ENCODE measurements around the gene COL25A1.
"Not testable (repeated sequence)": the region's sequence is repeated elsewhere in the genome, so short reads cannot be mapped to it uniquely, and the experiment has no call there.

Gene COL25A1

DNA sequence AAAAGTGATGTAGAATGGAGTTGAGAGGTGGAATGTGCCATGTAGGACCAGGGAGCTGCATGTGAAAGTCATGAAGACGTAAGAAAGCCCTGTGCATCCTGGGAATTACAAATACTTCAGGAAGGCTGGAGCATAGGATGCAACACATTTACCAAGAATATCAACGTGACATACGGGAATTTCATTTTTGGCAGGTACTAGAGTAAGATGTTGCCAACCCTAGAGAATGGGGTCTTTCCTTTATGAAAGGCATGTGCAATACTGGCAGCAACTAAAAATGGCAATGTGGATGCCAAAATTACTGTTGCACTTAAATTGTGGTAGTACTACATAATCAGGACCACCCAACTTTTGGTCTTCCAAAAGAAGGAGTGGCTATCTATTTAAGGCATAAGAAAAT lies 188.0 kb downstream of the COL25A1 start:
- no peak overlapping the region for H3K9ac ChIP-seq (ENCODE audit: insufficient read length, low read depth)
- no peaks in the 10 kb centered on the region for H3K36me3 ChIP-seq (ENCODE audit: insufficient read depth, insufficient read length, low read length)
- no peak overlapping the region for H3K4me3 ChIP-seq (ENCODE audit: insufficient read length, low read depth)
- no peaks in the 10 kb centered on the region for H3K27me3 ChIP-seq (ENCODE audit: insufficient read depth, insufficient read length)
- no peaks in the 10 kb centered on the region for H3K4me1 ChIP-seq (ENCODE audit: insufficient read depth, insufficient read length)
- no peaks in the 10 kb centered on the region for H3K9me3 ChIP-seq (ENCODE audit: insufficient read depth, low read length)
- TF ChIP-seq YY1 (IDR thresholded peaks at IDR 0.05; ENCODE audit: insufficient read depth, insufficient read length) = no peak
- no peak for TF ChIP-seq ZNF274 (IDR thresholded peaks at IDR 0.05; ENCODE audit: low read depth, low read length)
- no peak for TF ChIP-seq SUZ12 (IDR thresholded peaks at IDR 0.05; ENCODE audit: extremely low read depth, insufficient read depth, insufficient read length)
- DNase-seq (ENCODE audit: low read depth, low spot score) = no peak

DNA sequence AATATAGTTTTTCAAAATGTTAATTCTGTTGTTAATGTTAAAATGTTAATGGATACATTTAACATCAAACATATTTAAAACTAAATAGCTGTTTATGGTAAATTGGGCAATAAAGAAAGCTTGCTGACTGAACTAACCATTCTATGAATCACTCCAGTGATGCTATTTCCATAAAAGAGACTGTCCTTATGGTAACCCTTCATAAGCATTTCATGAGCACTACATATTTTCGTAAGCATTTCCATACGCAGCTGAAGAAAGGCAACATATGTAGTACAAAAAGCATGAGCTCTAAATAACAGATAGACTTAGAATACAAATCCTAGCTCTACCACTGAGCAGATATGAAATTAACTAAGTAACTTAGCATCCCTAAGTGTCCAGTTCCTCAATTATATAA lies 188.9 kb downstream of the COL25A1 start:
- TF ChIP-seq ZNF274 (IDR thresholded peaks at IDR 0.05; ENCODE audit: low read depth, low read length) = no peak
- TF ChIP-seq SUZ12 (IDR thresholded peaks at IDR 0.05; ENCODE audit: extremely low read depth, insufficient read depth, insufficient read length) = no peak

DNA sequence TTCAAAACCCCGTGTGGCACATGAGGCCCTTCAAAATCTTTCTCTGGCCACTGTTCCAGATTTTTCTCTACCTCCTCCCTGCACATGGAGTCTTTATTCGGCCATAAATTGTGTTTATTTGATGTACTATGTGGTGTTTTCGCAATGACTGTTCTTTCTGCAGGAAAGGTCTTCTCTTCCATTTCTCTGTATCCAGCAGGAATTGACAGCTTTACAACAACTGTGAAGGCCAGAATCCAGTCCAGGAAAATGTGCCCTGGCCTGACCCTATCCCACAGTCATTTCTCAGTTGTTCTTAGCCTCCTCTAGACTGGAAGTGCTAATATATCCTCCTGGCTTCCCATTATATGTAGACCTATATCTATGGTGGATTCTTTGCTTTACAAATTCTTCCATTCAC lies 191.4 kb downstream of the COL25A1 start:
- Histone ChIP-seq H3K9ac (ENCODE audit: insufficient read length, low read depth) (no peak overlapping the region), H3K4me1 (ENCODE audit: insufficient read depth, insufficient read length) (no peaks in the 10 kb centered on the region), H3K27me3 (ENCODE audit: insufficient read depth, insufficient read length) (no peaks in the 10 kb centered on the region), H3K9me3 (ENCODE audit: insufficient read depth, low read length) (no peaks in the 10 kb centered on the region), H3K4me3 (ENCODE audit: insufficient read length, low read depth) (no peak overlapping the region), H3K36me3 (ENCODE audit: insufficient read depth, insufficient read length, low read length) (no peaks in the 10 kb centered on the region)
- no peak for DNase-seq (ENCODE audit: low read depth, low spot score)
- TF ChIP-seq SUZ12 (IDR thresholded peaks at IDR 0.05; ENCODE audit: extremely low read depth, insufficient read depth, insufficient read length) (no peak), YY1 (IDR thresholded peaks at IDR 0.05; ENCODE audit: insufficient read depth, insufficient read length) (no peak), ZNF274 (IDR thresholded peaks at IDR 0.05; ENCODE audit: low read depth, low read length) (no peak)

More for the DNA sequence above, 188.9 kb downstream of the COL25A1 start:
- DNase-seq (ENCODE audit: low read depth, low spot score) = no peak
- no peaks in the 10 kb centered on the region for H3K36me3 ChIP-seq (ENCODE audit: insufficient read depth, insufficient read length, low read length)
- H3K4me1 ChIP-seq (ENCODE audit: insufficient read depth, insufficient read length) = no peaks in the 10 kb centered on the region
- H3K27me3 ChIP-seq (ENCODE audit: insufficient read depth, insufficient read length) = no peaks in the 10 kb centered on the region
- no peaks in the 10 kb centered on the region for H3K9me3 ChIP-seq (ENCODE audit: insufficient read depth, low read length)
- no peak overlapping the region for H3K4me3 ChIP-seq (ENCODE audit: insufficient read length, low read depth)
- no peak overlapping the region for H3K9ac ChIP-seq (ENCODE audit: insufficient read length, low read depth)

DNA sequence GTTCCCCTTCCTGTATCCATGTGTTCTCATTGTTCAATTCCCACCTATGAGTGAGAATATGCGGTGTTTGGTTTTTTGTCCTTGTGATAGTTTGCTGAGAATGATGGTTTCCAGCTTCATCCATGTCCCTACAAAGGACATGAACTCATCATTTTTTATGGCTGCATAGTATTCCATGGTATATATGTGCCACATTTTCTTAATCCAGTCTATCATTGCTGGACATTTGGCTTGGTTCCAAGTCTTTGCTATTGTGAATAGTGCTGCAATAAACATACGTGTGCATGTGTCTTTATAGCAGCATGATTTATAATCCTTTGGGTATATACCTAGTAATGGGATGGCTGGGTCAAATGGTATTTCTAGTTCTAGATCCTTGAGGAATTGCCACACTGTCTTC lies 194.2 kb downstream of the COL25A1 start:
- not testable (repeated sequence) for H3K36me3 ChIP-seq (ENCODE audit: insufficient read depth, insufficient read length, low read length); H3K4me3 ChIP-seq (ENCODE audit: insufficient read length, low read depth); H3K9me3 ChIP-seq (ENCODE audit: insufficient read depth, low read length); H3K4me1 ChIP-seq (ENCODE audit: insufficient read depth, insufficient read length); H3K27me3 ChIP-seq (ENCODE audit: insufficient read depth, insufficient read length); DNase-seq (ENCODE audit: low read depth, low spot score); H3K9ac ChIP-seq (ENCODE audit: insufficient read length, low read depth)

DNA sequence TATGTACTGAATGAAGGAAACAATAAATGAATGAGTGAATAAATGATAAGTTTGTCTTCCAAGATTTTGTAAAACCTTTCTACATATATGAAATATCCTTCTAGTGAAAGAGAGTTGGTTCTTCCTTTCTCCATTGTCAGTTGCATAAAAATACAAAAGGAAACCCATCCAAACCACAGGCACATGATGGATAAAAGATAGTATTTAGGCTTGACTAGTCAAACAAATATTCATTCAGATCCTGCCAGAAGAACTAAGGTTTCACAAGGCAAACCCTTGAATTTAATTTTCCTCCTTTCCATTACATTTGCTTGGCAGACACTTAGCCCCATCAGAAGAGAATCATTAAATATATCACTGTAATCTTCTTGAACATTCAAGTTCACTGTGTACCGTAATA lies 208.4 kb downstream of the COL25A1 start:
- Histone ChIP-seq H3K27me3 (ENCODE audit: insufficient read depth, insufficient read length) (no peaks in the 10 kb centered on the region), H3K4me1 (ENCODE audit: insufficient read depth, insufficient read length) (no peaks in the 10 kb centered on the region), H3K4me3 (ENCODE audit: insufficient read length, low read depth) (no peak overlapping the region), H3K9ac (ENCODE audit: insufficient read length, low read depth) (no peak overlapping the region), H3K9me3 (ENCODE audit: insufficient read depth, low read length) (no peaks in the 10 kb centered on the region), H3K36me3 (ENCODE audit: insufficient read depth, insufficient read length, low read length) (no peaks in the 10 kb centered on the region)
- DNase-seq (ENCODE audit: low read depth, low spot score) = no peak
- TF ChIP-seq SUZ12 (IDR thresholded peaks at IDR 0.05; ENCODE audit: extremely low read depth, insufficient read depth, insufficient read length) (no peak), YY1 (IDR thresholded peaks at IDR 0.05; ENCODE audit: insufficient read depth, insufficient read length) (no peak), ZNF274 (IDR thresholded peaks at IDR 0.05; ENCODE audit: low read depth, low read length) (no peak)

DNA sequence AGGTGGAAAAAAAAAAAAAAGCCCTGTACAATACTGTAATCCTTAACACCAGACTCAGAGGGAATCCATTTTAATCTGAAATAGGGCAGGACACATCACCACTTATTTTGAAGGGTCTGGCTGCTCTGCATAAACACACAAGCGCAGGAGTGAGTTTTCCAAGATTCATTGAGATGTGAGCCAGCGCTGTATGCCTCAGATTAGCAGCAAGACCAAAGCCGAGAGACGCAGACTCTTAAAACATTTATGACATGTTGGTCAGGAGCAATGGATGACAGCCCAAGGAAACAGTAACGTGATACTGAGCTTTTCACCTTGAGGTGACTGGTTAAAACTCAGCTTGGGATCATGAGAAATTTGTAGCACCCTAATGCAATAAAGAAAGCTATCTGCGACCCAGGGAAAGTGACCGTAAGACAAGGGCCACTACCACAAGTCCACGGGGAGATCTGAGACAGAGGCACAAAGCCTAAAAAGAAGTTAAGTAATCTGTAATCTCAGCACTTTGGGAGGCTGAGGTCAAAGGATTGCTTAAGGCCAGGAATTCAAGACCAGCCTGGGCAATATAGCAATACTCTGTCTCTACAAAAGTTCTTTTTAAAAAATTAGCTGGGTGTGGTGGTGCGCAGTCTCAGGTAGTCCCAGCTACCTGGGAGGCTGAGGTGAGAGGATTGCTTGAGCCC lies 210.6 kb downstream of the COL25A1 start:
- Histone ChIP-seq H3K9ac (ENCODE audit: insufficient read length, low read depth) (no peak overlapping the region), H3K4me3 (ENCODE audit: insufficient read length, low read depth) (no peak overlapping the region), H3K4me1 (ENCODE audit: insufficient read depth, insufficient read length) (no peaks in the 10 kb centered on the region), H3K36me3 (ENCODE audit: insufficient read depth, insufficient read length, low read length) (no peaks in the 10 kb centered on the region), H3K27me3 (ENCODE audit: insufficient read depth, insufficient read length) (no peaks in the 10 kb centered on the region), H3K9me3 (ENCODE audit: insufficient read depth, low read length) (no peaks in the 10 kb centered on the region)
- TF ChIP-seq SUZ12 (IDR thresholded peaks at IDR 0.05; ENCODE audit: extremely low read depth, insufficient read depth, insufficient read length) (no peak), YY1 (IDR thresholded peaks at IDR 0.05; ENCODE audit: insufficient read depth, insufficient read length) (no peak), ZNF274 (IDR thresholded peaks at IDR 0.05; ENCODE audit: low read depth, low read length) (no peak)
- DNase-seq (ENCODE audit: low read depth, low spot score) = no peak

DNA sequence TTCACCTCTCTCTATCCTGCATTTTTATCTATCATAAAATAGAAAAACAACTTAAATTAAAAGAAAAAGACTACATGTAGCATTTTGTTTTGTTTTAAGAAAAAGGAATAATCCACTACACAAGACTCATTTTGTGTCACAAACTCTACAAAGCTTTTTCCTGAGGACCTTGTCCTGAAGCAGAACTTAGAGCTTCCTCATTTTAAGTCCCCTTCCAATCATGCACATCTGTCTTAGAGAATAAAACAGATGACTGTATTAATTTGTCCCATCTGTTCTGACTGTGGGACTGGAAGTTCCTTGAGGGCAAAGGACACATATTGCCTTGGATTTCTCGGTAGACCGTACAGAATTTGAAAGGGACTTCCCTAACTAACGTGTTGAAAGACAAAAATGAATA lies 218.5 kb downstream of the COL25A1 start:
- Histone ChIP-seq H3K4me3 (ENCODE audit: insufficient read length, low read depth) (no peak overlapping the region), H3K27me3 (ENCODE audit: insufficient read depth, insufficient read length) (no peaks in the 10 kb centered on the region), H3K4me1 (ENCODE audit: insufficient read depth, insufficient read length) (no peaks in the 10 kb centered on the region), H3K9ac (ENCODE audit: insufficient read length, low read depth) (no peak overlapping the region), H3K36me3 (ENCODE audit: insufficient read depth, insufficient read length, low read length) (no peaks in the 10 kb centered on the region), H3K9me3 (ENCODE audit: insufficient read depth, low read length) (no peaks in the 10 kb centered on the region)
- no peak for DNase-seq (ENCODE audit: low read depth, low spot score)
- no peak for TF ChIP-seq YY1 (IDR thresholded peaks at IDR 0.05; ENCODE audit: insufficient read depth, insufficient read length)
- TF ChIP-seq SUZ12 (IDR thresholded peaks at IDR 0.05; ENCODE audit: extremely low read depth, insufficient read depth, insufficient read length) = no peak
- no peak for TF ChIP-seq ZNF274 (IDR thresholded peaks at IDR 0.05; ENCODE audit: low read depth, low read length)

DNA sequence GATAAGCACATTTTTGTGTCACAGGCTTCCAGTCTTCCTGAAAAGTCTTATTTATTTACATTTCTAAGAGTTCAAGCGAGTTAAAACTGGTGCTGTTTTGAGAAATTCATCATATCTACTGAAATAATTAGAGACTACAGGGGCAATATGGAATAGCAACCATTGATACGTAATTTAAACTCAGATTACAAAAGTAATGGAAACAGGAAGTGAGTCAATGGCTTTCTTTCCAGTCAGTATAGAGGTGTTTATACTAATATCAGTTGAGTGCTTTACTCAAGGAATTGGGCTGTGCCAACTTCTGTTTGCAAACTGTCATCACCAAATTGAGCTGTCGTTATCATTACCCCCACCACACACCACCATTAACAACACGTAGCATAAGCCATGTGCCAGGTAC lies 222.7 kb downstream of the COL25A1 start:
- H3K36me3 ChIP-seq (ENCODE audit: insufficient read depth, insufficient read length, low read length) = no peaks in the 10 kb centered on the region
- DNase-seq (ENCODE audit: low read depth, low spot score) = no peak
- H3K4me1 ChIP-seq (ENCODE audit: insufficient read depth, insufficient read length) = no peaks in the 10 kb centered on the region
- no peak overlapping the region for H3K4me3 ChIP-seq (ENCODE audit: insufficient read length, low read depth)
- H3K9ac ChIP-seq (ENCODE audit: insufficient read length, low read depth) = no peak overlapping the region
- H3K27me3 ChIP-seq (ENCODE audit: insufficient read depth, insufficient read length) = no peaks in the 10 kb centered on the region
- TF ChIP-seq YY1 (IDR thresholded peaks at IDR 0.05; ENCODE audit: insufficient read depth, insufficient read length) = no peak
- no peak for TF ChIP-seq ZNF274 (IDR thresholded peaks at IDR 0.05; ENCODE audit: low read depth, low read length)
- no peak for TF ChIP-seq SUZ12 (IDR thresholded peaks at IDR 0.05; ENCODE audit: extremely low read depth, insufficient read depth, insufficient read length)
- H3K9me3 ChIP-seq (ENCODE audit: insufficient read depth, low read length) = no peaks in the 10 kb centered on the region

Measured in NT2/D1 (cell line).